Muscle layer of duodenum (tissue), 2 donors: ENCODE results near the gene CMTR2.
A peak's percentile ranks its signal among the peaks of the same experiment; 100 is the strongest.
"Not testable (repeated sequence)": the region's sequence is repeated elsewhere in the genome, so short reads cannot be mapped to it uniquely, and the experiment has no call there.

Experiments used
- H3K27ac ChIP-seq: one replicate; pipeline ENCODE4 v1.7.0; 2013; ENCODE audit warnings: mild to moderate bottlenecking, low read length
- H3K27me3 ChIP-seq: one replicate; pipeline ENCODE4 v1.7.0; 2013; ENCODE audit warnings: low read depth, mild to moderate bottlenecking, control low read depth, low read length
- H3K36me3 ChIP-seq, 2 donors: one replicate each; pipeline ENCODE4 v1.7.0; 2013; ENCODE audit warnings: low read length in 2 of 2, control low read depth in 1 of 2, mild to moderate bottlenecking in 1 of 2; ENCODE audit not compliant: insufficient read depth in 2 of 2, control insufficient read depth in 1 of 2
- H3K4me1 ChIP-seq, 2 donors: one replicate each; pipeline ENCODE4 v1.7.0; 2013; ENCODE audit warnings: low read length in 2 of 2, mild to moderate bottlenecking in 2 of 2, control low read depth in 1 of 2, moderate library complexity in 1 of 2; ENCODE audit not compliant: insufficient read depth in 2 of 2, control insufficient read depth in 1 of 2
- H3K4me3 ChIP-seq, 2 donors: one replicate each; pipeline ENCODE4 v1.7.0; 2013; ENCODE audit warnings: low read length in 2 of 2, low read depth in 1 of 2, mild to moderate bottlenecking in 1 of 2
- H3K9me3 ChIP-seq, 2 donors: one replicate each; pipeline ENCODE4 v1.7.0; 2013; ENCODE audit warnings: low read length in 2 of 2, control low read depth in 1 of 2, mild to moderate bottlenecking in 1 of 2; ENCODE audit not compliant: control insufficient read depth in 1 of 2
- donor health status: healthy.

The CMTR2 gene

GRCh38 chr16:71288890-71289731 is at the start of gene CMTR2:
CMTR2 (minus strand) TSS chr16:71289402; CDS start chr16:71285920, 3,482 bp downstream.
- Histone ChIP-seq H3K4me1 (peaks cover 10 to 11% of the 10 kb centered on the region in 2 donors), H3K27ac (peak within 1 kb of the TSS; percentile 93), H3K36me3 (peaks cover 21 to 28% of the 10 kb centered on the region in 2 donors), H3K4me3 (peak within 1 kb of the TSS; percentile 87 to 90), H3K9me3 (no peaks in the 10 kb centered on the region), H3K27me3 (no peaks in the 10 kb centered on the region)

GRCh38 chr16:71338632-71339031 is 49.4 kb upstream of the CMTR2 start:
- no peak overlapping the region for H3K4me3 ChIP-seq
- H3K36me3 ChIP-seq = no peaks in the 10 kb centered on the region

DNA sequence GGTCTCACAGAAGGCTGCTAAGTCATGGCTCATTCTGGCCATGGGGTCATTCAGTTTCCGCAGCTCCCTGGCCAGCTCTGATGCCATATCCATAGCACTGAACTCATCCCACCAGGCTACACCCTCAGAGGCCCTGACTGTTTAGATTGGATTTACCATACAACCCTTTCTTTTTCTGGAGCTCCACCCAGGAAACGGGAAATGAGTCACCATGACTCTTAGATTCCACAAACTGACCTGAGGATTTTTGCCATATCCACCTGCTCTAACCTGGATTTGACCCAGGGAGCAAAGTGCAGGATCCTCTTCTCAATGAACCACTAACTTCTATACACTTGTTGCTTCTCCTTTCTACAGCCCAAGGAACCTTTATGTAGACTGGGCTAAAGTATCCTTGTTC is 49.0 kb upstream of the CMTR2 start:
- no peak overlapping the region for H3K4me3 ChIP-seq
- H3K9me3 ChIP-seq = peaks cover 0 to 4% of the 10 kb centered on the region in 2 donors
- H3K36me3 ChIP-seq = no peaks in the 10 kb centered on the region
- peaks cover 7% of the 10 kb centered on the region for H3K27me3 ChIP-seq
- no peak overlapping the region for H3K27ac ChIP-seq
- H3K4me1 ChIP-seq = no peaks in the 10 kb centered on the region

More at GRCh38 chr16:71338632-71339031, 49.4 kb upstream of the CMTR2 start:
- peaks cover 7% of the 10 kb centered on the region for H3K27me3 ChIP-seq
- H3K9me3 ChIP-seq = peaks cover 0 to 4% of the 10 kb centered on the region in 2 donors
- H3K4me1 ChIP-seq = no peaks in the 10 kb centered on the region
- no peak overlapping the region for H3K27ac ChIP-seq

GRCh38 chr16:71337631-71338030 is 48.4 kb upstream of the CMTR2 start:
- Histone ChIP-seq H3K4me1 (no peaks in the 10 kb centered on the region), H3K27ac (no peak overlapping the region), H3K4me3 (no peak overlapping the region), H3K27me3 (peaks cover 7% of the 10 kb centered on the region), H3K36me3 (no peaks in the 10 kb centered on the region), H3K9me3 (peaks cover 0 to 4% of the 10 kb centered on the region in 2 donors)

DNA sequence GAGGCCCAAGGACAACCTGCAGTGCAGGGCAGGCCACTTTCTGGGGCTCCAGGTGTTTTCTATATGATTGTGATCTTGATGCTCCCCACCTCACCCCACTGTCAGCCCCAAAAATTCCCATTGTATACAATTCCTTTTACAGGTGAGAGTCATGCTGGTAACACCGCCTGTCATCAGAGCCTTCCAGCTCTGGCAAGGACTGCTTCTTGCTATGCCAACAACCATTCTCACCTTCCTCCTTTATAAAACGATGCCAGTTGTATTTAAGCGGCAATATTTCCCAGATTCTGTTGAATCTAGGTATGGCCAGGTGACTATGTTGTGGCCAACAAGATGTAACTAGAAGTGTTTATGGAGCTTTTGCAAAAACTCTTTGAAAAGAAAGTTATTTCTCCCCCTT is 38.9 kb upstream of the CMTR2 start:
- H3K4me1 ChIP-seq = no peaks in the 10 kb centered on the region
- H3K4me3 ChIP-seq = no peak overlapping the region
- peaks cover 0 to 5% of the 10 kb centered on the region in 2 donors for H3K9me3 ChIP-seq
- H3K27ac ChIP-seq = no peak overlapping the region
- H3K27me3 ChIP-seq = no peaks in the 10 kb centered on the region
- no peaks in the 10 kb centered on the region for H3K36me3 ChIP-seq

GRCh38 chr16:71327720-71328119 is 38.5 kb upstream of the CMTR2 start:
- Histone ChIP-seq H3K27ac (no peak overlapping the region), H3K4me1 (no peaks in the 10 kb centered on the region), H3K9me3 (peaks cover 0 to 5% of the 10 kb centered on the region in 2 donors), H3K4me3 (no peak overlapping the region), H3K27me3 (no peaks in the 10 kb centered on the region), H3K36me3 (no peaks in the 10 kb centered on the region)

- no peaks in the 10 kb centered on the region for H3K27me3 ChIP-seq
- H3K36me3 ChIP-seq = no peaks in the 10 kb centered on the region
- H3K27ac ChIP-seq = no peak overlapping the region
- no peaks in the 10 kb centered on the region for H3K9me3 ChIP-seq
- no peaks in the 10 kb centered on the region for H3K4me1 ChIP-seq
- no peak overlapping the region for H3K4me3 ChIP-seq
These were observed 30.8 kb upstream of the CMTR2 start for GRCh38 chr16:71319999-71320398.

GRCh38 chr16:71315269-71315668 is 26.1 kb upstream of the CMTR2 start:
- H3K27me3 ChIP-seq = no peaks in the 10 kb centered on the region
- H3K9me3 ChIP-seq = no peaks in the 10 kb centered on the region

DNA sequence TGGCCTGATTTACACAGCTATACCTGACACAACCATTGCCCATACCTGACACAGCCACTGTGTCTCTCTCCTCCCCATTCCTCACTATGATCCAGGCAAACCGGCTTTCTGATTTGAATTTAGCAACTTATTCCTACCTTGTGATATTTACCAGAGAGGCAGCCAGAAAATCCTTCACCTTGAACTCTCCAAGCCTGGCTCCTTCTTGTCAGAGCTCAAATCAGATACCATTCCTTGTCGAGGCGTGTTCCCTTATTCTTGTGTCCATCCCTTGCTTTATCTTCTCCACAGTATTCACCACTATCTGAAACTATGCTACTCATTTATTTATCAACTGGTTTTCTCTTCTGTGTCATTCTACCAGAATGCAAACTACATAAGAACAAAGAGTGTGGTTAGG is 24.4 kb upstream of the CMTR2 start:
- H3K27ac ChIP-seq, H3K9me3 ChIP-seq, H3K27me3 ChIP-seq, H3K36me3 ChIP-seq, H3K4me1 ChIP-seq, H3K4me3 ChIP-seq: not testable (repeated sequence)

More at GRCh38 chr16:71315269-71315668, 26.1 kb upstream of the CMTR2 start:
- H3K36me3 ChIP-seq = no peaks in the 10 kb centered on the region
- no peaks in the 10 kb centered on the region for H3K4me1 ChIP-seq
- H3K4me3 ChIP-seq = no peak overlapping the region
- H3K27ac ChIP-seq = no peak overlapping the region

DNA sequence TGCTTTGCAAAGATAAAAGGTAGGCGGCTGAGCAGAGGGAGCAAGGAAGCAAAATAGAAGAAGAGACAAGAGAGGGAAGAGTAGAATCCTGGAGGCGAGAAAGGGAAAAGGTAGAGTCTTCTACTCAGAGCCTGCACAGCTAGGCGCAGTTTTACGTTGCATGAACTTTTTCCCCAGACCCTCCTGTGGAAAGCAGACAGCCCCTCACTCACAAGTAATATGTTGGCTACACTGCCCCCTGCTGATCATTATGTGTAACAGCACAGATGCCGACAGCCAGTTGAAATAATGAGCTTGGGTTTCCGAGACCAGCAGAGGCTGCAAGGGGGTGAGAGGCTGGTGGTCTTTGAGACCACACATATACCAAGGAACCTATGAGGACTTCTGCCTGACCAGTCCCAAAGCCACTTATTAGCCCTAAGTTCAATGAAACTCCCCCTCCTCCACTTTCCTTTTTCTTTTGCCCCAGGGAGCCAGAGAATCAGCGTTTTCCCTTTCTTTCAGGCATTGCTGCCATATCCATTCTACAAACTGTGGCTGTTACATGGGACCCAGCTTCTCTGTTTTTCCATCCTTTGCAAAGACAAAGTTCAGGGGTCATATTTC is 22.5 kb upstream of the CMTR2 start:
- Histone ChIP-seq H3K27me3 (no peaks in the 10 kb centered on the region), H3K4me1 (no peaks in the 10 kb centered on the region), H3K4me3 (no peak overlapping the region), H3K36me3 (no peaks in the 10 kb centered on the region), H3K27ac (no peak overlapping the region), H3K9me3 (no peaks in the 10 kb centered on the region)

- peaks cover 0 to 8% of the 10 kb centered on the region in 2 donors for H3K9me3 ChIP-seq
- H3K36me3 ChIP-seq = no peaks in the 10 kb centered on the region
- no peaks in the 10 kb centered on the region for H3K27me3 ChIP-seq
- no peaks in the 10 kb centered on the region for H3K4me1 ChIP-seq
- H3K4me3 ChIP-seq = no peak overlapping the region
- H3K27ac ChIP-seq = no peak overlapping the region
These were observed 14.7 kb upstream of the CMTR2 start for GRCh38 chr16:71303938-71304337.
